HG02938 (cell line): Measurements from ENCODE around the gene THRB.

Source experiments
- ATAC-seq: cut with Tn5 transposase; IDR thresholded peaks from one replicate; pipeline ENCODE4 v1.9.1; 2021; ENCODE audit warnings: mild to moderate bottlenecking, moderate library complexity; ENCODE audit not compliant: unreplicated experiment

THRB gene

GRCh38 chr3:24195504-24196230 lies 299.0 kb downstream of the THRB start:
- no peak for ATAC-seq

DNA sequence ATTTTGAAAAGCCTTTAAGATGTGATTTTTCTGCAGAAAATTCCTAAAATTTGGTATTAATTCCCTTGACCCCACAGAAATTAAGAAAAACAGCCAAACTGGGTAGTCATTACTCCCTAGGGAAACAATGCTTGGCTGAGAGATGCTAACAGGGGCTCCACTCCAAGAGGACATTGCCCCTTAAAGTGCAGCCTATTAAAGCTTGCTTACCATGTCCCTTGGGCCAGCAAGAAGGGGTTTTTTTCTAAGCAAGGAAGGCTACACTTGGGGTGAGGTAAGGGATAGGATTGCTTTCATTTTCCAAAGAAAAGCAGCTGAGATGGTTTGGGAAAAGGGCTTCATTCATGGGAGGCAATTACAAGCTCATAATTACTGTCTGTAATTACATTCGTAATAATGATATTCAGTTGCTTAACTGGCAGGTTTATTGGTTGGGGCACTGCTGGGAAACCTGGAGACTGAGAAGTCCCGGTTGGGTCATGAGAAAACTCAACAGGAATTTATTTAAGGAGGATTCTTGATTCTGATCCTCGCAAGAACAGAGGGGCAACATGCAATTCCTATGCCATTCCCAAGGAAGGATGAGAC lies 302.1 kb downstream of the THRB start:
- no peak for ATAC-seq

DNA sequence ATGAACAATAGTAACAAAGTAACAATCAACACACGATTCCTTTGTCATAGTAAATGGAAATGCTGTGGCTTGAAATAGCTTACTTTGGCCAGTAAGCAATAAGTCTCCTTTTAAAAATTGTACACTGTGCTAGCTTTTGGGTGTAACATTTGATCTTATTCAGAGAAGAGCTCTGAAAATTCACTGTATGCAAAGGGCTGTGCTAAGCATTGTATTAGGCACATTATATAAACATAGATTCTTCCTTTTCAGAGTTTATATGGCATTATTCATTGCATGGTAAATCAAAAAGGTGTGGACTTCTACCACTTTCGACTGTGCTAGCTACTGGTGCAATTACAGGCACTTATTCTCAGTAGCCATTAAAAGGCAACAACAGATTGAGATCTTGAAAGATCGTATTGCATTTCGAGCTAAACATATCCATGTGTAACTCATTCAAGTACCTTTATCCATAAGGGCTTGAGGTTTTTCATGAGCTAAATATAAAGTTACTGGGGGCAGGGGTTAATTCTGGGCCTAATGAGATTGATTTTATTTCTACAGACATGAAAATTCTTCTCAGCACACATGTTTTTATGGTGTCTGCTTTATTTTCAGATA lies 302.7 kb downstream of the THRB start:
- ATAC-seq, result no peak

- no peak for ATAC-seq
Measured at GRCh38 chr3:24190256-24190655, 304.4 kb downstream of the THRB start.

DNA sequence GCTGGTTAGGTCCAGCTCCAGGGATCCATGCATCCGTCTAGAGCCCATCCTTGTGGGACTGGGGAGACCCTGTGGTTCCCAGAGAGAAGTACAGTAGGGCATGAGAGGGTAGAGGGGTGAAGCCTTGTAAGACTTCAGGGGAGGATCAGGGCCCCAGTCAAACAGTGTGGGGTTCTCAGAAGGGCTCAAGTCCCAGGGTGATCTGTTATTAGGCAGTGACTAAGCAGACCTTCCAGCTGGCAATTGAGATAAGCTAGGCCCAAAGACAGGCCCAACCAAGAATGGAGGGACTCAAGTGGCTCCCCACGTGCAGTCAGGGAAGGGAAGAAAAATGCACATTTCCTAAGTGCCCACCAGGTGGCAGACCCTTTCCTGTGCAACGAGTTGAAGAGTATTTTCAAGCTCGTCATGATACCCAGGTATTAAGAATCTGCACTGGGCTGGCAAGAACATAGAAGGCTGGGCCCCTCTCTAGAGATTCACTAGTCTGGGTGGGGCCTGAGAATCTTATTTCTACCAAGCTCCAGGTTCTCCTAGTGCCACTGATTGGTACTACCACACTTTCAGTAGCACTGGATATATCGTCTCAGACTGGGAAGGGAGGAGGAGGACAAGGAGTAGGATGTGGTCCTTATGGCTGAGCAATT lies 308.8 kb downstream of the THRB start:
- peak; percentile 90 for ATAC-seq

DNA sequence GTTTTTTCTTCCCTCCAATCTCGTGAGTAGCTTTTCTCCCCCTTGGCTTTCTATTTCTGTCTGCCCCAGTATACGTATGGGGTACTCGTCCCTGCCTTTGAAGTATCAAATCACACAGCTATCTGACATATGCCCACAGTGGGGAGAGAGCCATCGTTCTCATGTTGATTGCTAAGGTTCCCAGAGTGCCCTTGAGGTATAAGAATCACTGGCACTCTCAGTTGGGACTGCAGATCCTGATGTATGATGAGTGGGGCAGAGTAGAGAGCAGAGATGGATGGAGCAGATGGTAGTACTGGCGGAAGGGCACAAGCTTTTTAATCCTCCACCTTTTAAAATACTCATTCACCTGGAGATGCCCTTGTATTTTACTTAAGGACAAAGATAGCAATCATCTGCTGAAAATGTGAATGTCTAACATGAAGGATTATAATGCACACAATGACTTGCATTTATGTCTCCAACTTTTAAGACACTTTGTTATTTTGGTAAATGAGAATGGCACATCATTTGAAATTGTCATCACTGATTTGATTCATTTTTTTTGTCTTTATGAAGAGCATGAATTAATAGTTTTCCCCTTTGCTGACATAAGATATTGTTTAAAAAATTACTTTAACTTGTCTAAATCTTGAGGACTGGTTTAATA lies 310.0 kb downstream of the THRB start:
- ATAC-seq, result no peak

GRCh38 chr3:24182756-24183155 lies 311.9 kb downstream of the THRB start:
- no peak for ATAC-seq

DNA sequence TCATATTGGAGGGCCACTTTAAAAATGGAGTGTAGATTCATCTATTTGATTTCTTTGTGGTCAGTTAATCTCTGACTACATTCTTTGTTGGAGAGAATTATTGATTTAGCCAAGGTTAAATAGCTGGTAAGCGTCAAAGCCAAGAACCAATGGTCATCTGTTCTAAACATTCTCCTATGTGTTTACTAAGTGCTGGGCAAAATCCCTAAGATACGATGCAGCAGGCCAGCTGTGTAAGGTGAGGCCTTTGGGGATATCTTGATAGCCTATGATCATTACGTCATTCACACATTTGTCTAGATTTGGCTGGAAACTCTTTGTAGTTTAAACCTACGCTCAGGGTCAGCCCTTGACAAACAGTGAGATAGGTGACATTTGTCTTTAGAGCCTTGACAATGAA lies 313.4 kb downstream of the THRB start:
- ATAC-seq, result no peak

GRCh38 chr3:24180616-24181015 lies 314.0 kb downstream of the THRB start:
- ATAC-seq, result no peak

DNA sequence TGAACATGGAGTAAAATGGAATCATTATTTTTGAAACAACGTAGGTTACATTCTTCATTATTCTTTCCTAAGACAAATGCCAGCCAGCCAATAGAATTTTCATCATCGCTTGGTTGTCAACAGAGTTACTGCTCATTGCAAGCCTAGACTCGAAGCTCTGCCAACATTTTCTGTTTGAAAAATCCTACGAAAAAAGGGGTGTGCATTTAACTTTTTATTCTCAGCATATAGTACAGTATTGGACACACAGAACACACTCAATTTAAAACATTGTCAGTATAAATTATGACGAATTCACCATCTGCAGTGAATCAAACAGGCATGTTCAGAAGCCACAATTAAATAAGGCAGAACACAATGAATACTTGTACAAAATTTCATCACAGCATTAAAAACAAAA lies 317.4 kb downstream of the THRB start:
- no peak for ATAC-seq

- ATAC-seq, result no peak
Measured at GRCh38 chr3:24174614-24175013, 320.0 kb downstream of the THRB start.

DNA sequence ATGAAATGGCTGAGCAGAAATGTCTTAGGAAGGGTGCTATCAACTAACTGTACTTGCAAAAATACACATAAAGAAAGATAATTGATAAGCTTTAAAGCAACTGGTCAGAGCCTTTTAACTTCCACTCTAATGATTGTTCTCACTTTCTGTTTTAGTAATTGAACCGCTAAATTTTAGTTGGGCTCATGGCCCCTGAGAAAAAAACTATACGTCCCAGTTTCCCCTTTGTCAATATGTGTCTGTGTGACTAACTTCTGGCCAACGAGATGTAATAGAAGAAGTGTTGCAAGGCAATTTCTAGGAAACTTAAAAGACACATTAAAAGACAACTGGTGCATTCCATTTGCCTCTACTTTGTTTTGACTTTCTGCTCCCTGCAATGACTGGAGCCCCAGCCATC lies 325.7 kb downstream of the THRB start:
- peak; percentile 47 for ATAC-seq

GRCh38 chr3:24167429-24167828 lies 327.2 kb downstream of the THRB start:
- ATAC-seq, result no peak

GRCh38 chr3:24166515-24166914 lies 328.1 kb downstream of the THRB start:
- no peak for ATAC-seq

DNA sequence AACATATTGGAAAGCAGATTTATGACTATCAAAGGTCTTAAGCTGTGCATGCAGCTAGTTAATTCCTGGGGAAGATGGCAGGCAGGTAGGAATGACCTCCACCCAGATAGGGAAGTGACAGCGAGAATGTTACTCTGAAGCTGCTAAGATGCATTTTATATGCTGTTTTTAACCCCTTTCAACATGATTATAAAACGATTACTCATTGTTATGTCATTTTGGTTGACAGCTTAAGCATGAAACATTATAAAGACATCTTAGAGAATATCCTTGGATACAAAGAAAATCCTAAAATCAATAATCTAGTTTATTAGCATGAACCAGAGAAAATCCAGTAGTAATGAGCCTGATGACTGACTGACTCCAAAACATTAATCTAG lies 329.1 kb downstream of the THRB start:
- no peak for ATAC-seq

DNA sequence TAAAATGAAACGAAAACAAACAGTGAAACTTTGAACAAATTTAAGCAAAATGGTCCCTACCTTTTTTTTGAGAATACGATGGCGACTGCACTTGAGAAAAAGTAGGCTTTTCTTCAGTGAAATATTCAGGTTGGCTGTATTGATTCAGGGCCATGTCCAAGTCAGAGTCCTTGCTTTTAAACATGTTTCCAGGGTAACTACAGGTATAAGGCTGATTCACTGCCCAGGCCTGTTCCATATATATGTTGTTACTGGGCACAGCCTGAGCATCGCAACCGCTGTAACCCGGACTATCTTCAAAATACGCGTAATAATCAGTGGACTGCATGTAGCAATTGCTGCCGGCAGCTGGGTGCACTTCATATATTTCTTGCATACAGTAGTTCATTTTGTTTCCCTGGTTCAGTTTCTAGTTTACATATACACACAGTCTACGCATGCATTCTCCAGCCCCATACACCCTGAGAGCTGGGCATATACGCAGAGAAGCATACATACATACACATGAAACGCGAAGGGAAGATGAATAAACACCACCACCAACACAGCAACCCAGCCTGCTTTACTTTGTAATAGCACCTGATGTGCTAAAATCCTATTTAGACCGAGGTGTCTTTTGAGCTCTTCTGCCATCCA lies 329.6 kb downstream of the THRB start:
- no peak for ATAC-seq

- ATAC-seq, result no peak
Measured at GRCh38 chr3:24162929-24163328, 331.7 kb downstream of the THRB start.

GRCh38 chr3:24161841-24162240 lies 332.8 kb downstream of the THRB start:
- ATAC-seq, result no peak

GRCh38 chr3:24160424-24161095 lies 334.1 kb downstream of the THRB start:
- no peak for ATAC-seq

DNA sequence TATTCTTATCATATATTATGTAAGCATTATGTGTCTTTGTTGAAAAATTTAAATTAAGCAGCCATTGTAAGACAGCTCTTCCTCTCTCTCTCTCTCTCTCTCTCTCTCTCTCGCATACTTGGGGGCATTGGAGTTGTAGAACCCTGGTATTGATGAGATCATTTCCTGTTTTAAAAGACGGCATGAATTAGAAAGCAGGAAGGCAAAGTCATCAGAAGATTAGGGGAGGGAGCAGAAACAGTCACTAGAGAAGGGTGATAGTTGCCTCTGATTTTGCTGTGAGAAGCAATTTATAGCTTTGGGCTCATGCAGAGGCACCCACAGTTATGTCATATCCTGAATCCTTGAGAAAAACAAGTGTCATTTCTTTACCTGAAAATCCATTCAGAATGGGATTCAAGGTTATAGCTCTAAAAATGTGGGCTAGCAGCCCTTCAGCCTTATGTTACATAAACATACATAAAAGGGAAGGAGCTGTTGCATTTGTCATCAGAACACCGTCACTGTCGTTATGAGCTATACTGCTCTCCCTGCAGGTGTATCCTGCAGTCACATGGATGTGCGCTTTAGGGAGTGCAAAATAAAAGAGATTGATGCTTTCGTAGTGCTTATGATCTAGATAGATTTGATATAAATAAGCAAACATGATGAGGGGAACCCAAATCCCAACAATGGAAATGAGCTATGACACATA lies 335.7 kb downstream of the THRB start:
- no peak for ATAC-seq
